Nephron (organoid): ENCODE data around the gene ZC3H4.
"Not testable (repeated sequence)": the region's sequence is repeated elsewhere in the genome, so short reads cannot be mapped to it uniquely, and the experiment has no call there.

Source experiments
- H3K27ac Mint-ChIP-seq, 3 experiments: 2 replicates each; pipeline ENCODE4 v1.8.0; 2020; ENCODE audit warnings: mixed read lengths in 3 of 3, mild to moderate bottlenecking in 2 of 3, moderate library complexity in 1 of 3
- H3K27me3 Mint-ChIP-seq: 2 replicates; pipeline ENCODE4 v1.8.0; 2021; ENCODE audit warnings: low read depth, mild to moderate bottlenecking, moderate library complexity, mixed read lengths
- H3K36me3 Mint-ChIP-seq: 2 replicates; pipeline ENCODE4 v1.8.0; 2020; ENCODE audit warnings: low read depth, mixed read lengths
- H3K4me1 Mint-ChIP-seq: 2 replicates; pipeline ENCODE4 v1.8.0; 2020; ENCODE audit warnings: mixed read lengths
- H3K4me3 Mint-ChIP-seq, 3 experiments: 2 replicates each; pipeline ENCODE4 v1.8.0; 2020; ENCODE audit warnings: mild to moderate bottlenecking in 3 of 3, mixed read lengths in 3 of 3, moderate library complexity in 2 of 3
- H3K9me3 Mint-ChIP-seq: 2 replicates; pipeline ENCODE4 v1.8.0; 2020; ENCODE audit warnings: mixed read lengths
- TF ChIP-seq, protein P1 (sequence below), 3 experiments: fragments of 200-600 bp; sonication (generic); IDR thresholded peaks; one replicate each; pipeline ENCODE4 v1.5.0; 2021; ENCODE audit warnings: antibody characterized with exemption in 3 of 3; ENCODE audit not compliant: unreplicated experiment in 3 of 3

ZC3H4 gene

DNA sequence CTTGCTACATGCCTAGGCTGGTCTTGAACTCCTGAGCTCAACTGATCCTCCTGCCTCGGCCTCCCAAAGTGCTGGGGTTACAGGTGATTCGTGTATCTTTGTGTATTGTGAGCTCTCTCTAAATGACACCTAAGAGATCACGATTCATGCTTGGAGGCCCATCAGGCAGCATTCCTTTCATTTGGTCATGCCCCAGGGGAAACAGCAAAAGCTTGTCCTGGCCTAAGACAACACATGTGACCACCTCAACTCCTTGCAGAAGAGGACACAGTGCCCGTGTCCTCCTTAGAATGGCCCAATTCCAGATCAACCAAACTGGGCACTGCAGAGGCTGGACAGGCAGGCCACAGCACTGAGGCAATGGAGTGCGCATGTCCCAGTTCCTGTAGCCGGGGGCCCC, 32.5 kb downstream of the ZC3H4 start:
- peaks cover 59% of the 10 kb centered on the region for H3K36me3 Mint-ChIP-seq
- H3K4me3 Mint-ChIP-seq, result no peak overlapping the region
- H3K9me3 Mint-ChIP-seq, result no peaks in the 10 kb centered on the region
- no peaks in the 10 kb centered on the region for H3K4me1 Mint-ChIP-seq
- TF ChIP-seq, protein P1, sequence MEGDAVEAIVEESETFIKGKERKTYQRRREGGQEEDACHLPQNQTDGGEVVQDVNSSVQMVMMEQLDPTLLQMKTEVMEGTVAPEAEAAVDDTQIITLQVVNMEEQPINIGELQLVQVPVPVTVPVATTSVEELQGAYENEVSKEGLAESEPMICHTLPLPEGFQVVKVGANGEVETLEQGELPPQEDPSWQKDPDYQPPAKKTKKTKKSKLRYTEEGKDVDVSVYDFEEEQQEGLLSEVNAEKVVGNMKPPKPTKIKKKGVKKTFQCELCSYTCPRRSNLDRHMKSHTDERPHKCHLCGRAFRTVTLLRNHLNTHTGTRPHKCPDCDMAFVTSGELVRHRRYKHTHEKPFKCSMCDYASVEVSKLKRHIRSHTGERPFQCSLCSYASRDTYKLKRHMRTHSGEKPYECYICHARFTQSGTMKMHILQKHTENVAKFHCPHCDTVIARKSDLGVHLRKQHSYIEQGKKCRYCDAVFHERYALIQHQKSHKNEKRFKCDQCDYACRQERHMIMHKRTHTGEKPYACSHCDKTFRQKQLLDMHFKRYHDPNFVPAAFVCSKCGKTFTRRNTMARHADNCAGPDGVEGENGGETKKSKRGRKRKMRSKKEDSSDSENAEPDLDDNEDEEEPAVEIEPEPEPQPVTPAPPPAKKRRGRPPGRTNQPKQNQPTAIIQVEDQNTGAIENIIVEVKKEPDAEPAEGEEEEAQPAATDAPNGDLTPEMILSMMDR (IDR thresholded peaks at IDR 0.05; ENCODE audit: unreplicated experiment in 3 of 3), result no peak
- H3K27ac Mint-ChIP-seq, result no peak overlapping the region
- H3K27me3 Mint-ChIP-seq, result no peaks in the 10 kb centered on the region

- not testable (repeated sequence) for H3K27ac Mint-ChIP-seq, H3K9me3 Mint-ChIP-seq, H3K27me3 Mint-ChIP-seq, H3K4me1 Mint-ChIP-seq, H3K4me3 Mint-ChIP-seq
- H3K36me3 Mint-ChIP-seq, result peaks cover 53% of the 10 kb centered on the region
Observed at GRCh38 chr19:47078351-47078750, 35.2 kb downstream of the ZC3H4 start.

DNA sequence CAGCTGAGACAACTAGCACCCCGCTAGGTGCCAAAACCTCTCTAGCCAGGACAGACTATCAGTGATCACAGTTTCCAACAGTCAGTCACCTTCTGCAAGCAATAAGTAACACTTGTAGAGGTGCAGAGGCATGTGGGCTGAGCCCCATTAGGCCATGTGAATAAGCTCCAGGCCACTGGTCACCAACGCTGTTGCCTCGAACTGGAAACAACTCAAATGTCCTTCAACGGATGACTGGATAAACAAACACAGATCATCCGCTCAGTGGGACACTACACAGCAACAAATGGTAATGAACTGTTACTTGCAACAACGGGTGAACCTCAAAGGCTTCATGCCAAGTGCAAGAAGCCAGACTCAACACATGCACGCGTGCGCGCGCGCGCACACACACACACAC, 37.6 kb downstream of the ZC3H4 start:
- no peaks in the 10 kb centered on the region for H3K4me1 Mint-ChIP-seq
- H3K9me3 Mint-ChIP-seq, result no peaks in the 10 kb centered on the region
- H3K27ac Mint-ChIP-seq, result no peak overlapping the region
- TF ChIP-seq, protein P1 (IDR thresholded peaks at IDR 0.05; ENCODE audit: unreplicated experiment in 3 of 3), result no peak
- no peaks in the 10 kb centered on the region for H3K27me3 Mint-ChIP-seq
- H3K36me3 Mint-ChIP-seq, result peaks cover 43% of the 10 kb centered on the region
- H3K4me3 Mint-ChIP-seq, result no peak overlapping the region

GRCh38 chr19:47075179-47075810, 38.3 kb downstream of the ZC3H4 start:
- H3K9me3 Mint-ChIP-seq, result no peaks in the 10 kb centered on the region
- peaks cover 45% of the 10 kb centered on the region for H3K36me3 Mint-ChIP-seq
- H3K4me3 Mint-ChIP-seq, result no peak overlapping the region
- no peaks in the 10 kb centered on the region for H3K4me1 Mint-ChIP-seq
- peak overlapping the region in 1 of 3 experiments; percentile 49 for H3K27ac Mint-ChIP-seq
- no peaks in the 10 kb centered on the region for H3K27me3 Mint-ChIP-seq
- TF ChIP-seq, protein P1 (IDR thresholded peaks at IDR 0.05; ENCODE audit: unreplicated experiment in 3 of 3), result no peak

- Mint-ChIP-seq H3K4me3 (no peak overlapping the region), H3K4me1 (no peaks in the 10 kb centered on the region), H3K27ac (no peak overlapping the region), H3K36me3 (peaks cover 47% of the 10 kb centered on the region), H3K9me3 (no peaks in the 10 kb centered on the region), H3K27me3 (no peaks in the 10 kb centered on the region)
- TF ChIP-seq, protein P1 (IDR thresholded peaks at IDR 0.05; ENCODE audit: unreplicated experiment in 3 of 3), result no peak
Observed at GRCh38 chr19:47074621-47075020, 39.0 kb downstream of the ZC3H4 start.

DNA sequence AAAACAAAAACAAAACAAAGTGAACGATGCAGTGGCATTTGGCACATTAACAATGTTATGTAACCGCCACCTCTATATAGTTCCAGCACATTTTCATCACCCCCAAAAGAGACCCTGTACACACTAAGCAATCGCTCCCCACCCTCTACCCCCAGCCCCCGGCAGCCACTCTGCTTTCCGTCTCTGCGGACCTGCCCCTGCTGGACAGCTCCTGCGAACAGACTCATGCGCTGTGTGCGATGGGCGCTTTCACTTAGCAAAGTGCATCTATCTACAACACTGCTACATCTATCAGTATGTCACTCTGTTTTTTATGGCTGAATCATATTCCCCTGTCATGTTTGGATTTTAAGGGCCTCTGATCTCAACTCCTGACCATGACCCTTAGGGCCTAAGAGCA, 40.0 kb downstream of the ZC3H4 start:
- no peaks in the 10 kb centered on the region for H3K9me3 Mint-ChIP-seq
- H3K36me3 Mint-ChIP-seq, result peaks cover 48% of the 10 kb centered on the region
- no peaks in the 10 kb centered on the region for H3K4me1 Mint-ChIP-seq
- no peaks in the 10 kb centered on the region for H3K27me3 Mint-ChIP-seq
- TF ChIP-seq, protein P1 (IDR thresholded peaks at IDR 0.05; ENCODE audit: unreplicated experiment in 3 of 3), result no peak
- H3K27ac Mint-ChIP-seq, result no peak overlapping the region
- no peak overlapping the region for H3K4me3 Mint-ChIP-seq
